IPS DF 6.9 (cell line): Measurements from ENCODE around the gene WDR90.
"Not testable (repeated sequence)": the region's sequence is repeated elsewhere in the genome, so short reads cannot be mapped to it uniquely, and the experiment has no call there.

Source experiments
- DNase-seq: peaks from one replicate; pipeline ENCODE4 v3.0.0-alpha.2; 2013; ENCODE audit warnings: low read depth, low spot score
- H3K27ac ChIP-seq: one replicate; pipeline ENCODE4 v1.5.1; 2013; ENCODE audit warnings: low read length, control low read depth
- H3K27me3 ChIP-seq: 2 replicates; pipeline ENCODE4 v1.6.1; 2013; ENCODE audit warnings: mild to moderate bottlenecking, low read length; ENCODE audit not compliant: control insufficient read depth, insufficient read depth
- H3K36me3 ChIP-seq: 2 replicates; pipeline ENCODE4 v1.6.1; 2013; ENCODE audit warnings: low read length; ENCODE audit not compliant: control insufficient read depth, insufficient read depth
- H3K4me1 ChIP-seq: 2 replicates; pipeline ENCODE4 v1.6.1; 2013; ENCODE audit warnings: low read length; ENCODE audit not compliant: control insufficient read depth, insufficient read depth
- H3K4me3 ChIP-seq: 2 replicates; pipeline ENCODE4 v1.5.1; 2013; ENCODE audit warnings: mild to moderate bottlenecking, low read length
- H3K9me3 ChIP-seq: 2 replicates; pipeline ENCODE4 v1.6.1; 2013; ENCODE audit warnings: low read length, inconsistent platforms; ENCODE audit not compliant: control insufficient read depth, insufficient read depth
- WGBS: extraction: QIAGEN DNeasy Blood & Tissue Kit; methylation state at CpG from one replicate; pipeline ENCODE4 v1.1.7; 2013; ENCODE audit warnings: mixed read lengths, missing lambda C conversion rate; ENCODE audit not compliant: insufficient read length, insufficient coverage; 5-methylcytosine and 5-hydroxymethylcytosine counted together

WDR90 gene

DNA sequence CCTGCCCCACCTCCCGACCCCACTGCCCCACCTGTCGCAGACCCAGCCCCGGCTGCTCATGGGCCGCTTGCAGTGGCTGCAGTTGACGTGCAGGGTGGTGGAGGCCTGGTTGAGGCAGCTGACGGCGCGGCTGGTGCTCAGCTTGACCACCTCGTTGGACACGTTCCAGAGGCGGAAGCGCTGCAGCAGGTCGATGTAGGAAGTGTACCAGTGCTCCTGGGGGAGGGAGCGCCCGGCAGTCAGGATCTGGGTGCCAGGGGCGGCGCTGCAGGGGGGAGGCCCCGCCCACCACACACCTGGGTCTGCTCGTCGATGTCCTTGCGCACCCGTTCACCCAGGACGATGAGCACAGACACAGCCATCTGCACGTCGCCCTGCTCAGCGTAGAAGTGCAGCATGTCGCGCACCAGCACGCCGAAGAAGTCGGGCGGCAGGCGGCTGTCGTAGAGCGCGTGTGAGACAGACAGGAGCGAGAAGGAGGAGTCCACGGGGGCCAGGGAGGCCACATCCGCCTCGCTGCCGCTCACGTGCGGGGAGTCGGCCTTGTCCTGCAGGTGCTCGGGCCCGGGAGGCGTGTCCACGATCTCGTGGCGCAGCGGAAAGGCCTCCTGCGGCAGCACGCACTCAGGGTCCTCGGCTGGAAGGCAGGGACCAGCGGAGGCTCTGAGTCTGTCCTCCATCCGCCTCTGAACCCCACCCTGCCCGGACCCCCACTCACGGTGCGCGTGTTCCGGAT, 36.0 kb downstream of the WDR90 start:
- DNase-seq: no peak
- no peak overlapping the region for H3K4me3 ChIP-seq
- peaks cover 8% of the 10 kb centered on the region for H3K4me1 ChIP-seq
- H3K27ac ChIP-seq: no peak overlapping the region
- H3K36me3 ChIP-seq: peaks cover 32% of the 10 kb centered on the region
- no CpG with 5 or more reads among the region's 61 CpGs for WGBS
- no peaks in the 10 kb centered on the region for H3K27me3 ChIP-seq
- H3K9me3 ChIP-seq: no peaks in the 10 kb centered on the region

DNA sequence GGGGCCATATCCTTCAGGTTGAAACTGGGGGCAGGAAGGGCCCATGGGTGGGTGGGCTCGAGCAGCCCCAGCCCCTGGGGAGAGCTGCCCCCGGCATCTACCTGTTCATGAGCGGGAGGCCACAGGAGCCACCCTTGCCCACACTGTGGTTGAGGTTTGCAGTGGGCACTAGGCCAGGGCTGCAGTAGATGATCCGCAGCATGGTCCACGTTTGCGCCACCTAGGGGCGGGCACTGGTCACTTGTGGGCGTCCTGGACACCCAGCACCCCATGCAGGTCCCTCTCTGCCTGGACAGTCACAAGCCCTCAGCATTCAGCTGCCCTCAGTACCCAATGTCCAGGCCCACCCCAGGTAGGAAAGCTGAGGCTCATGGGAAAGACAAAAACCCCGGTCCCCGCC, 36.8 kb downstream of the WDR90 start:
- DNase-seq: no peak
- no CpG with 5 or more reads among the region's 10 CpGs for WGBS
- H3K27ac ChIP-seq: no peak overlapping the region
- peaks cover 32% of the 10 kb centered on the region for H3K36me3 ChIP-seq
- no peak overlapping the region for H3K4me3 ChIP-seq
- H3K4me1 ChIP-seq: peaks cover 8% of the 10 kb centered on the region
- no peaks in the 10 kb centered on the region for H3K9me3 ChIP-seq
- no peaks in the 10 kb centered on the region for H3K27me3 ChIP-seq

DNA sequence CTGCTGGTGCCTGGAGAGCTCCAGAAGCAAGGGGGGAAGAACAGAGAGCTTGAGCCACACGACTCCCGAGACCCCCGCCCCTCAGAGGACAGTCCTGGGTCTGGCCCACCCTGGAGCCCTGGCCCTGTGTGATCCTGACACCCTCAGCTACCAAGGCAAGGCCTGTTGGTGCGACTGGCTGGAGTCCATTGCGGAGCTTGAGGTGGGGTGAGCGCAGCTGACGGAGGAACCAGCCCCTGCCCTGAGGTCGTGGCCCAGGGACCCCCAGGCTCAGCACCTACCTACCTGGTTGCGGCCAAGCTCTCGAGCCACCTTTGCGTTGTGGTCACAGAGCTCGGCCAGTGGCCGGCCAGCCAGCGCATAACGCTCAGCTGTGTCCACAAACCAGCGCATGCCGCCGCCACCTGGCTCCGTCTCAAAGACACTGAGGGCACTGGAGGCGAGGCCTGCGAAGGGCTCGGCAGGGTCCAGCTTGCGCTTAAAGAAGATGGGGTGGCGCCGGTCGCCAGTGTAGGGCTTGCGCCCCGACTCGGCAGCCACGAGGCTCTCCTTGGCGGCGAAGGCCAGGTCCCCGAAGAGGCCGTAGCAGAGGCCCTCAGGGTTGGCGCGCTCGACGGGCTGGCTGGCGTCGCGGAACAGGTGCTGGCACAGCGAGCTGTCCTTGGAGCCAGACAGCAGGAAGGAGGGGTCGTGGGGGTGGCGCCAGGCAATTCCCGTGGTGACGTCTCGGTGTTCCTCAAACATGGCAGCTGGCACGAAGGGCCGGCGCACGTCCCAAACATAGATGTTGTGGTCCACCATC, 37.5 kb downstream of the WDR90 start:
- H3K27ac ChIP-seq: no peak overlapping the region
- peaks cover 6% of the 10 kb centered on the region for H3K4me1 ChIP-seq
- no peak for DNase-seq
- no peaks in the 10 kb centered on the region for H3K9me3 ChIP-seq
- H3K36me3 ChIP-seq: peaks cover 32% of the 10 kb centered on the region
- H3K4me3 ChIP-seq: no peak overlapping the region
- no CpG with 5 or more reads among the region's 51 CpGs for WGBS
- H3K27me3 ChIP-seq: no peaks in the 10 kb centered on the region

DNA sequence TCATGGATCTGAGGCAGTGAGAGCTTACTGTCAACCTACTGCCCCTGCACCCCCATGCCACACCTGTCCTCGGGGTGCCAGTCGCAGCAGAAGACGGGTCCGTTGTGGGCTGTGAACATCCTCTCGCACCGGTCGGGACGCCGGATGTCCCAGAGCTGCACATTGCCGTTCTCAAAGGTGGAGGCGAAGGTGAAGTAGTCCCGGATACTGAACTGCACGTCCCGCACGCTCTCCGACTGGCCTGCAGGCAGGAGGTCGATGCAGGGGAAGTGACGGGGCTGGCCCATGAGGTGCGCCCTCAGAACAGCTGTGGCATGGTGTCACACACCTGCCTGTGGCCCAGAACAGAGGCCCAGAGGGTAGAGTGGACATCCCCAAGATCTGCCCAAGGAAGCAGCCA, 38.3 kb downstream of the WDR90 start:
- Histone ChIP-seq H3K27ac (no peak overlapping the region), H3K4me3 (no peak overlapping the region), H3K36me3 (peaks cover 23% of the 10 kb centered on the region), H3K9me3 (no peaks in the 10 kb centered on the region), H3K4me1 (peaks cover 6% of the 10 kb centered on the region), H3K27me3 (no peaks in the 10 kb centered on the region)
- DNase-seq: no peak
- no CpG with 5 or more reads among the region's 19 CpGs for WGBS

DNA sequence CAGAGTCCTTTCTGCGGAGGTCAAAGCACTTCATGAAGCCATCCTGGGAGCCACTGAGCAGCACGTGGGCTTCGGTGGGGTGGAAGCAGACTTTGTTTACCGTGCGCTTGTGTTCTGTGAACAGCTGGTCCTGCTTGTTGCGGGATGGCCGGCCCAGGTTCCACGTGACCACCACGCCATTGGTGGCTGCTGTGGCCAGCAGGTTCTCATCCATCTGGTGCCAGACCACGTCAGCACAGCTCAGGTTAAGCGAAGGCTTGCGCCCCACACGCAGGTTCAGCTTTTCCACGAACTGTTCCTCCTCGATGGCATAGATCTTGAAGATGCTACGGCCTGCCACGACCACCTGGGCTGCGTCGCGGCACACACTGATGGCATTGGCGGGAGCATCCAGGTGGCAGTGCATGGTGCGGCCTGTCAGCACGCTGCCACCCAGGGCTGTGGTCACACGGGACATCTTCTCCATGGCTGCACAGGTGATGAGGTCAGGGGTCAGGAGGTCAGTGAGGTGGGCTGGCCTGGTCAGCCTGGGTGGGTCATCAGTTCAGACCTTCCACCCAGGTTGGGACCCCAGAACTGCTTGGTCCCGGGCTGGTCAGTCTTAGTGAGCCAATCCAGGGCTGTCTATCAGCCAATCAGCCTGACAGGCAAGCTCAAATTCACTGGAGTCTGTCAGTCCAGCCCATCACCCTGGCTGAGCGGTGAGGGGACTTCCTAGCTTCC, 40.2 kb downstream of the WDR90 start:
- H3K9me3 ChIP-seq: no peaks in the 10 kb centered on the region
- peaks cover 8% of the 10 kb centered on the region for H3K4me1 ChIP-seq
- peak overlapping the region; percentile 85; the same call in 1 of the 2 replicates for H3K4me3 ChIP-seq
- WGBS: no CpG with 5 or more reads among the region's 26 CpGs
- no peaks in the 10 kb centered on the region for H3K27me3 ChIP-seq
- peaks cover 17% of the 10 kb centered on the region for H3K36me3 ChIP-seq
- DNase-seq: no peak
- no peak overlapping the region for H3K27ac ChIP-seq

DNA sequence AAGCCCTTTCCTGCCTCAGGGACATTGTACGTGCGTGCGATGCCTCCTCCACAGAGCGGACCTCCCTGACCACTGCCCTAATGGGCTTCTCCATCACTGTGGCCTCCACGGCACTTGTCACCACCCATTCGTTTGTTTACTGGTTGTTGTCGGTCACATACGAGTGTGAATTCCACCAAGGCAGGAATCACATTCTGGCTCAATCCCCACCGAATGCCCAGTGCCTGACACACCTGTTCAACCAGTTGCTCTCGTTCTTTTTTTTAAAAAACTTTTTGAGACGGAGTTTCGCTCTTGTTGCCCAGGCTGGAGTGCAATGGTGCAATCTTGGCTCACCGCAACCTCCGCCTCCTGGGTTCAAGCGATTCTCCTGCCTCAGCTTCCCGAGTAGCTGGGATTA, 42.1 kb downstream of the WDR90 start:
- not testable (repeated sequence) for H3K27ac ChIP-seq, DNase-seq, H3K4me3 ChIP-seq, H3K27me3 ChIP-seq, H3K9me3 ChIP-seq
- Histone ChIP-seq H3K36me3 (peaks cover 13% of the 10 kb centered on the region), H3K4me1 (peaks cover 11% of the 10 kb centered on the region)
- WGBS: no CpG with 5 or more reads among the region's 16 CpGs

DNA sequence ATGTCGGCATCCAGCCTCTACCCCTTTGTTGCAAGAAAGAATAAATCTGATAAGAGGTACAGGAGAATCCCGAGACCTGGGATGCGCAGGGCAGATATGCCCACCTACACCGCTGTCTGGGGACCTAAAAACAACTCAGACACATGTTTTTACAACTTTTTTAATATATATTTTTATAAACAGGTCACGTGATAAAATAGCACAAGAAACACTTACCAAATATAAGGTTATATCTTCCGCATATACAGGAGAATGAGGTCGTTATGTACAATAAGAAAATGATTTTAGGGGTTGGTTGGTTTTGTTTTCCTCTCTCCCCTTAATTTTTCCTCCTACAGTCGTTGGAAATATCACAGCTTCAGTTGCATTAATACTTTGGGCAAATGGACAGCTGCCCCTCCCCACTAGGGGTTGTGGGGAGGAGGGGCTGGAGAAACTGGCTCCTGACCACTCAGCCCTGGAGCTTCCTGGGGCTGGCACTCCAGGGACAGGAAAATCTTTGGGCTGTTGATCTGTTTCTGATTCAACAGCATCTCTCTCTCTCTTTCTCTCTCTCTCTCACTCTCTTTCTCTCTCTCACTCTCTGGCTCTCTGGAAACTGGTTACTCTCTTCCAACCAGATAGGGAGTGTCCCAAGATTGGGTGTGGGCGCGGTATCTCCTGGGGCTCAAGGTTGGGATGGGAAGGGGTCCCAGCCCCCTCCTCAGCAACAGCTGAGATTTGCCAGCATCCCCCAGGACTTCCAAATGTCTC, 43.4 kb downstream of the WDR90 start:
- Histone ChIP-seq H3K27me3 (peaks cover 2% of the 10 kb centered on the region; the same call in 1 of the 2 replicates), H3K4me3 (no peak overlapping the region), H3K36me3 (peaks cover 5% of the 10 kb centered on the region; the same call in 1 of the 2 replicates), H3K4me1 (peaks cover 11% of the 10 kb centered on the region), H3K27ac (no peak overlapping the region), H3K9me3 (no peaks in the 10 kb centered on the region)
- WGBS: no CpG with 5 or more reads among the region's 10 CpGs
- DNase-seq: no peak

DNA sequence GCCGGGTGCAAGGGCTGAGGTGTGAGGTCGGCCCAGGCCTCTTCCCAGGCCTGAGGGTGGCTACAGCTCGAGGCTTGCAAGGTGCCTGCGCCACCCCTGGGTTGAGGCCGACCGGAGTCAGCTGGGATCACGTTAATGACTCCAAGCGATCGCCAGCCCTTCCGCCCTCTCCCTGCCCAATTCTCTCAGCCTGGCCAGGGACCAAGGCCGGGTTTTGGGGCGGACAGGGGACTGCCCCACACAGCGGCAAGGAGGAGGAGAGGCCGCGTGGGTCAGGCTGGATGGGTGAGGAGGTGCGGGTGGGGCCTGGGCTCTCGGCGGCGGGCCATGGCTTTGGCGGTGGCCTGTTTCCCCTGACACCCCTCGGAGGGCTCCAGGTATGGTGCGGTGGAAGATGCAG, 44.2 kb downstream of the WDR90 start:
- DNase-seq: no peak
- H3K4me1 ChIP-seq: peaks cover 11% of the 10 kb centered on the region
- no CpG with 5 or more reads among the region's 22 CpGs for WGBS
- peaks cover 5% of the 10 kb centered on the region; the same call in 1 of the 2 replicates for H3K36me3 ChIP-seq
- no peaks in the 10 kb centered on the region for H3K9me3 ChIP-seq
- peak overlapping the region; percentile 48; the same call in 1 of the 2 replicates for H3K4me3 ChIP-seq
- no peak overlapping the region for H3K27ac ChIP-seq
- H3K27me3 ChIP-seq: peaks cover 2% of the 10 kb centered on the region; the same call in 1 of the 2 replicates

DNA sequence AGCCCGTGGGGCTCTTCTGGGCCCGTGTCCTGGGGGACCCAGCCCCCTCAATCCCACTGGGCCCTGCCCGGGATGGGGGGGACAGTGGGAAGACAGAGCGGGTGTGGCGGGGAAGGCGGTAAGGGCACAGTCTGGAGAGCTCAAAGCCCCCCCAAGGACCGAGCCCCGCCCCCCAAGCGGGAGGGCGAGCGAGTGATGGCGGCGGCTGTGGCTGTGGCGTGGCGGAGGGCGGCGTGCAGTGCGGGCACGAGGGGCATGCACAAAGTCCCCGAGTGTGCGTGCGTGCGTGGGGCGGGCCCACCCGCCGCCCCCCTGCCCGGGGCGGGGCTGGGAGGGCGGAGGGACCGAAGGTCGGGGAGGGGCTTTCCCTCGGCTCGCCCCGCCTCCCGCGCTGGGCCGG, 44.6 kb downstream of the WDR90 start:
- Histone ChIP-seq H3K27me3 (peaks cover 2% of the 10 kb centered on the region; the same call in 1 of the 2 replicates), H3K4me3 (peak overlapping the region; percentile 48; the same call in 1 of the 2 replicates), H3K4me1 (peaks cover 11% of the 10 kb centered on the region), H3K36me3 (peaks cover 5% of the 10 kb centered on the region; the same call in 1 of the 2 replicates), H3K9me3 (no peaks in the 10 kb centered on the region), H3K27ac (no peak overlapping the region)
- DNase-seq: no peak
- no CpG with 5 or more reads among the region's 37 CpGs for WGBS
